ENCODE results near the gene EVI5.

EVI5 gene

GRCh38 chr1:92583821-92584760 is 200.8 kb downstream of the EVI5 start:
- ChIA-PET CTCF (no interaction called here), POLR2A (no interaction called here)
- no peak for DNase-seq (ENCODE audit: extremely low spot score)
- TF ChIP-seq ZNF384 (IDR thresholded peaks at IDR 0.05) (no peak), HDGF (IDR thresholded peaks at IDR 0.05; ENCODE audit: borderline replicate concordance) (no peak), LEF1 (IDR thresholded peaks at IDR 0.05; ENCODE audit: borderline replicate concordance) (no peak), TARDBP (IDR thresholded peaks at IDR 0.05) (no peak), L3MBTL2 (conservative IDR thresholded peaks at IDR 0.05) (no peak)

- ChIA-PET CTCF (interaction anchor here (0.6 kb wide), 1 partner anchor 10 kb away, joined by 3 read pairs; no protein-coding TSS in a partner anchor), POLR2A (no interaction called here)
- TF ChIP-seq NFRKB (IDR thresholded peaks at IDR 0.05) = no peak
- TF ChIP-seq L3MBTL2 (conservative IDR thresholded peaks at IDR 0.05) = no peak
- TF ChIP-seq TARDBP (IDR thresholded peaks at IDR 0.05) = no peak
- TF ChIP-seq LEF1 (IDR thresholded peaks at IDR 0.05; ENCODE audit: borderline replicate concordance) = no peak
- TF ChIP-seq BHLHE40 (IDR thresholded peaks at IDR 0.05; ENCODE audit: borderline replicate concordance) = no peak
- no peak for TF ChIP-seq ZNF384 (IDR thresholded peaks at IDR 0.05)
- TF ChIP-seq CTBP1 (IDR thresholded peaks at IDR 0.05; ENCODE audit: borderline replicate concordance) = no peak
- no peak for TF ChIP-seq SP1 (IDR thresholded peaks at IDR 0.05)
- no peak for TF ChIP-seq FOXM1 (IDR thresholded peaks at IDR 0.05; ENCODE audit: borderline replicate concordance)
- TF ChIP-seq ELF4 (IDR thresholded peaks at IDR 0.05) = no peak
- no peak for TF ChIP-seq HDGF (IDR thresholded peaks at IDR 0.05; ENCODE audit: borderline replicate concordance)
- no peak for DNase-seq (ENCODE audit: extremely low spot score)
Measured at GRCh38 chr1:92577261-92577895, 207.5 kb downstream of the EVI5 start.

- POLR2A ChIA-PET = no interaction called here
- no peak for DNase-seq (ENCODE audit: extremely low spot score)
- TF ChIP-seq BHLHE40 (IDR thresholded peaks at IDR 0.05; ENCODE audit: borderline replicate concordance) (no peak), PKNOX1 (IDR thresholded peaks at IDR 0.05) (no peak), HDGF (IDR thresholded peaks at IDR 0.05; ENCODE audit: borderline replicate concordance) (no peak), LEF1 (IDR thresholded peaks at IDR 0.05; ENCODE audit: borderline replicate concordance) (no peak), ZNF384 (IDR thresholded peaks at IDR 0.05) (no peak), SP1 (IDR thresholded peaks at IDR 0.05) (no peak), TARDBP (IDR thresholded peaks at IDR 0.05) (no peak), FOXA1 (IDR thresholded peaks at IDR 0.05) (no peak), CTBP1 (IDR thresholded peaks at IDR 0.05; ENCODE audit: borderline replicate concordance) (no peak), L3MBTL2 (conservative IDR thresholded peaks at IDR 0.05) (no peak), NFRKB (IDR thresholded peaks at IDR 0.05) (no peak), FOXK2 (IDR thresholded peaks at IDR 0.05) (no peak), ELF4 (IDR thresholded peaks at IDR 0.05) (no peak), SUZ12 (IDR thresholded peaks at IDR 0.05) (no peak)
- CTCF ChIA-PET = no interaction called here
Measured at GRCh38 chr1:92575123-92575522, 209.8 kb downstream of the EVI5 start.

GRCh38 chr1:92572520-92572919 is 212.4 kb downstream of the EVI5 start:
- ChIA-PET POLR2A (no interaction called here), CTCF (interaction anchor here (0.5 kb wide), 1 partner anchor 32 kb away, joined by 3 read pairs; no protein-coding TSS in a partner anchor)
- TF ChIP-seq ZNF384 (IDR thresholded peaks at IDR 0.05) (no peak), FOXM1 (IDR thresholded peaks at IDR 0.05; ENCODE audit: borderline replicate concordance) (no peak), CTBP1 (IDR thresholded peaks at IDR 0.05; ENCODE audit: borderline replicate concordance) (no peak), PKNOX1 (IDR thresholded peaks at IDR 0.05) (no peak), ELF4 (IDR thresholded peaks at IDR 0.05) (no peak)
- no peak for DNase-seq (ENCODE audit: extremely low spot score)

GRCh38 chr1:92571578-92571977 is 213.3 kb downstream of the EVI5 start:
- CTCF ChIA-PET = no interaction called here
- TF ChIP-seq ARNT (IDR thresholded peaks at IDR 0.05) (no peak), PKNOX1 (IDR thresholded peaks at IDR 0.05) (no peak)
- DNase-seq (ENCODE audit: extremely low spot score) = no peak
- POLR2A ChIA-PET = no interaction called here

GRCh38 chr1:92567211-92567868 is 217.6 kb downstream of the EVI5 start:
- CTCF ChIA-PET = no interaction called here
- TF ChIP-seq ZNF384 (IDR thresholded peaks at IDR 0.05) (no peak), HDGF (IDR thresholded peaks at IDR 0.05; ENCODE audit: borderline replicate concordance) (no peak), L3MBTL2 (conservative IDR thresholded peaks at IDR 0.05) (no peak), BHLHE40 (IDR thresholded peaks at IDR 0.05; ENCODE audit: borderline replicate concordance) (no peak), SP1 (IDR thresholded peaks at IDR 0.05) (no peak), FOXA1 (IDR thresholded peaks at IDR 0.05) (no peak), ARNT (IDR thresholded peaks at IDR 0.05) (no peak), FOXM1 (IDR thresholded peaks at IDR 0.05; ENCODE audit: borderline replicate concordance) (no peak), NFRKB (IDR thresholded peaks at IDR 0.05) (no peak), SUZ12 (IDR thresholded peaks at IDR 0.05) (no peak), TARDBP (IDR thresholded peaks at IDR 0.05) (no peak), CTBP1 (IDR thresholded peaks at IDR 0.05; ENCODE audit: borderline replicate concordance) (no peak), PKNOX1 (IDR thresholded peaks at IDR 0.05) (no peak), LEF1 (IDR thresholded peaks at IDR 0.05; ENCODE audit: borderline replicate concordance) (no peak), FOXK2 (IDR thresholded peaks at IDR 0.05) (no peak), ELF4 (IDR thresholded peaks at IDR 0.05) (no peak)
- POLR2A ChIA-PET = no interaction called here
- DNase-seq (ENCODE audit: extremely low spot score) = no peak

All from HEK293T (cell line).